HG03460 (cell line): Measurements from ENCODE around the gene DIABLO.
A peak's percentile ranks its signal among the peaks of the same experiment; 100 is the strongest.
"Not testable (repeated sequence)": the region's sequence is repeated elsewhere in the genome, so short reads cannot be mapped to it uniquely, and the experiment has no call there.

ENCODE experiments used
- ATAC-seq: cut with Tn5 transposase; IDR thresholded peaks from one replicate; pipeline ENCODE4 v1.9.1; 2021; ENCODE audit not compliant: unreplicated experiment

DIABLO gene

GRCh38 chr12:122225683-122226365, at the start of gene DIABLO:
DIABLO (minus strand) TSS chr12:122226052; CDS start chr12:122226014, 38 bp downstream.
- ATAC-seq, result peak; percentile 94

DNA sequence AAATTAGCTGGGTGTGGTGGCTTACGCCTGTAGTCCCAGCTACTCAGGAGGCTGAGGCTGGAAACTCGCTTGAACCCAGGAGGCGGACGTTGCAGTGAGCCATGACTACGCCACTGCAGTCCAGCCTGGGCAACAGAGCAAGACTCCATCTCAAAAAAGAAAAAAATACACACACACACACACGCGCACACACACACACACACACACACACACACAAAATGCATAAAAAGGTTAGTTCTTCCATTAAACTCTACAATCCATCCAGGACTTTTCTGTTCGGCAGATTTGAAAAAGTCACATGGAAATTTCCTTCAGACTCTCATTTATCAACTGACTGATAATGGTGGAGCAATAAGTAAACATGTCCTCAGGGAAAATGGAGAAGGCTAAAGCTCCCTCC, 49.6 kb upstream of the DIABLO start:
- no peak for ATAC-seq

- peak; percentile 85 for ATAC-seq
Observed at GRCh38 chr12:122266230-122266901, 40.5 kb upstream of the DIABLO start, which contains the start of gene VPS33A. VPS33A (minus strand) TSS chr12:122266494; CDS start chr12:122266408, 86 bp downstream.

GRCh38 chr12:122265886-122266229, 40.0 kb upstream of the DIABLO start:
- peak; percentile 29 for ATAC-seq

DNA sequence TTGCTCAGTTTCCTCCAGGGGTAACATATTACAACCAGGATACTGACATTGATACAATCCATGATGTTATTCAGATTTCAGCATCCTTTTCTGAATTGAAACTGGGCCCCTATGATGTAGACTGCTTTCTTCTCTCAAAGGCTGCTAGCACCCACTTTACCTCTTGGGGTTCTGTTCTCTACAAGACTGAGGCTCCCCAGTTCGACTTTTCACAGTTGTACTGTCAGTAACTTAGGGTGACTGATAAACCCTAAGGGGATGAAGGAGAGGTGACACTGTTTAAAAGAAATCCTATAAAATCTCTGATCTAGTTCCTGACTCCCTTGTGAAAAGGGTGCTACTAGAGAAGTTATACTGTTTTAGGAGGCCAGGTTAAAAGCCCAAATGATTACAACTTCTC, 39.6 kb upstream of the DIABLO start:
- no peak for ATAC-seq

DNA sequence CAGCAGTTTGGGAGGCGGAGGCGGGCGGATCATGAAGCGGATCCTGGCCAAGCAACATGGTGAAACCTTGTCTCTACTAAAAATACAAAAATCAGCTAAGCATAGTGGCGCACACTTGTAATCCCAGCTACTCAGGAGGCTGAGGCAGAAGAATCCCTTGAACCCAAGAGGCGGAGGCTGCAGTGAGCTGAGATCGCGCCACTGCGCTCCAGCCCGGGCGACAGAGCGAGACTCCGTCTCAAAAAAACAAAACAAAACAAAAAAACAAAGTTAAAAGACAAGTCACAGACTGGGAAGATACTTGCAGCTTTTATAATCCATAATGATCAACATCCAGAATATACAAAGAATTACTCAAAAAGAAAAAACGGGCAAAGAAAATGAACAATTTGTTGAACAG, 34.9 kb upstream of the DIABLO start:
- not testable (repeated sequence) for ATAC-seq

DNA sequence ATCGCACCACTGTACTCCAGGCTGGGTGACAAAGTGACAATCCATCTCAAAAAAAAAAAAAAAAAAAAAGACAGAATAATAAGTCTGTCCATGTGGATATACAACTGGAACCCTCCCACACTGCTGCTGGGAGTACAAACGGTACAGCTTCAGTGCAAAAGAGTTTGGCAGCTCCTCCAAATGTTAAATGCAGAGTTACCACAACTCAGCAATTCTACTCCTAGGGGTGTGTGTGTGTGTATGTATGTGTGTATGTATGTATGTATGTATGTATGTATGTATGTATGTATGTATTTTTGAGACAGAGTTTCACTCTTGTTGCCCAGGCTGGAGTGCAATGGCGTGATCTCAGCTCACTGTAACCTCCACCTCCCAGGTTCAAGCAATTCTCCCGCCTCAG, 33.1 kb upstream of the DIABLO start:
- not testable (repeated sequence) for ATAC-seq

DNA sequence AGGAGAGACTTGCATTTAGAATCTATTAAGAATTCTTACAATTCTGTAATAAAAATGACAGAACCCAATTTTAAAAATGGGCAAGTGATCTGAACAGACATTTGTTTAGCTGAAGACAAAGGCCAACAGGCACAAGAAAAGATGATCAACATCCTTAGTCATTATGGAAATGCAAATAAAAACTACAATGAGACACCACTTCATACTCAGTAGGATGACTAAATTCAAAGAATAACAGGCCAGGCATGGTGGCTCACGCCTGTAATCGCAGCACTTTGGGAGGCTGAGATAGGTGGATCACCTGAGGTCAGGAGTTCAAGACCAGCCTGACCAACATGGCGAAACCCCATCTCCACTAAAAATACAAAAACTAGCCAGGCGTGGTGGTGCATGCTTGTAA, 32.6 kb upstream of the DIABLO start:
- not testable (repeated sequence) for ATAC-seq

DNA sequence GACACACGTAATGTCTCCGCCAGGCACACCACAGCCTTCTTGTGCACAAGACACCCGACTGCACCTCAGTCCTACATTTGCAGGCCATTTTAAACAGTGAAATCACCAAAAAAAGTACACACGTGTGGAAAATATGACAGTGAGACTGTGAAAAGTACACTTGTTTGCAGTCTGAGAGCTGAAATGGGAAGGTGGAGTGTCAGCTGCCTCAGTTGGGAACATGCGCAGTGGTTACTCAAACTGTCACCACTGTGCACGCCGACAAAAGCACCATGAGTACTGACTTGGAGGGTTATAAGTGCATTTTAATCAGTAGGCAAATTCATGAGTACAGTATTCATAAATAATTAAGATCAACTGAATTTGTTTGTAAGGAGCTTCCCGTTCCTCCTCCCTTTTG, 24.7 kb upstream of the DIABLO start:
- no peak for ATAC-seq

GRCh38 chr12:122250047-122250446, 24.2 kb upstream of the DIABLO start:
- ATAC-seq, result no peak

- no peak for ATAC-seq
Observed at GRCh38 chr12:122245553-122245952, 19.7 kb upstream of the DIABLO start.

DNA sequence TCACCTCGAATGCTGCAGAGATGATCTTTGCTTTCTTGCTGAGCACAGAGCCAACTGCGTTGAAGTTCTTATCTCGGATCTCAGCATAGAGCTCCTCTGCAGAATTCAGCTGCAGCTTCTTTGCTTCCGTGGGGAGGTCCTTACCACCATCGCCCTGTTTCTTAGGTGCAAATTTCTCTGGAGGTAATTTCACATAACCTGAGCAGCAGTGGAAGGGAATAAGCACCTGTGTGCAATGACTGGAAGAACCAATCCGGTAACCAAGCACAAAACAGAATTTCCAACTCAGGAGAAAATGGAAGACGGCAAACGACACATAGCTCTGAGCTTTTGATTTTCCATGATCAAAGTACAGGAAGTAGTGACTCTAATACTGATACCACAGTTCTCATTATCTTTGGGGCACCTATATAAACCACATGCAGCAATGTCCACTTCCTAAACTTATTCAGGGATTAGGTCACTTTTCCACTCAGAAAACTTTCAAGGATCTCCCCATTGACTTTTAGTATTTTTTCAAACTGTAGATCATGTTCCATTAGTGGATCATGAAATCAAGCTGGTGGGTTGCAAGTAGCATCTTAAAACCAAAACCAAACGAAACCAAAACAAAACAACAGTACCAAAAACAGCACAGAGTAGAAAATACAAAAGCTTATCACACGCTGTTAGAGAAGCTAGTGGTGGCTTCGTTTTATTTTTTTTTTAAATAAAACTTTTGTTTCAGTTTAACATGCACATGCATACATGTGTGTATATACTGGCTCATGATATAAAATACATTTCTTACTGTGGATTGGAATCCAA, 18.9 kb upstream of the DIABLO start:
- no peak for ATAC-seq

- ATAC-seq, result no peak
Observed at GRCh38 chr12:122243965-122244364, 18.1 kb upstream of the DIABLO start.

- no peak for ATAC-seq
Observed at GRCh38 chr12:122238861-122239260, 13.0 kb upstream of the DIABLO start.

- ATAC-seq, result no peak
Observed at GRCh38 chr12:122235741-122236140, 9.9 kb upstream of the DIABLO start.

DNA sequence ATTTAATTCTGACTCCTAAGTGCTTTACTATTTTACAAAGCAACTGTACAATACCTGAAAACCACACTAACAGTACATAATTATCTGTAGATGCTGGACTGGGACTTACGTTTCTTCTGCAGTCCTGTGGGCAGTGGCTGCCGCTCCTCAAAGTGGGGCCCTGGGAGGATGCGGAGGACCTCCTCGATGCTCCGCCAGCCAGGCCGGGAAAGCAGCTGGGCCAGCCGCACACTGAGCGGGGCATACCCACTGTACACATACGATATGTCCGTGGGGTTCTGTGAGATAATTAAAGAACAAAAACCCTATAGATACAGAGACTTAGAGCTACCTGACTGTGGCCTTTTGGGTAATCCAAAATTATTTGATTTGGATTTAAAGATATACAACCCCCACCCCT, 6.8 kb upstream of the DIABLO start:
- no peak for ATAC-seq

DNA sequence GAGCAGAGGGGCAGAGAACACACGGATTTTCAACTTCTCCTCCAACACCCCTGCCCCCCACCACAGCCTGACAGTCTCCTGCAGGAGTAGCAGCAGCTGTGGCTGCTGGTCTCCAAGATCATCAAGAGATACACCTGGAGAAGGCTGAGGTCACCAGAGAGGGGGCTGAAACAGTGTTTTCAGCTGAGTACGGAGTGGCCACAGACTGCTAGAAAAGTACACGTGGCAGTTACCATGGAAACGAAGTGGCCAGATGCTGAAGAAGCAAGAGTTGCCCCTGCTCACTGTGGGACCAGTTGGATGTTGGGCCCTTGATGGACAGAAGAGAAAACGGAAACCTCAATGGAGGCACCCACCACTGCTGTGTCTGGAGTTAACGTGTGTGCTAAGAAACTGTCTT, 4.9 kb upstream of the DIABLO start:
- no peak for ATAC-seq

- ATAC-seq, result no peak
Observed at GRCh38 chr12:122228092-122228491, 2.2 kb upstream of the DIABLO start.

DNA sequence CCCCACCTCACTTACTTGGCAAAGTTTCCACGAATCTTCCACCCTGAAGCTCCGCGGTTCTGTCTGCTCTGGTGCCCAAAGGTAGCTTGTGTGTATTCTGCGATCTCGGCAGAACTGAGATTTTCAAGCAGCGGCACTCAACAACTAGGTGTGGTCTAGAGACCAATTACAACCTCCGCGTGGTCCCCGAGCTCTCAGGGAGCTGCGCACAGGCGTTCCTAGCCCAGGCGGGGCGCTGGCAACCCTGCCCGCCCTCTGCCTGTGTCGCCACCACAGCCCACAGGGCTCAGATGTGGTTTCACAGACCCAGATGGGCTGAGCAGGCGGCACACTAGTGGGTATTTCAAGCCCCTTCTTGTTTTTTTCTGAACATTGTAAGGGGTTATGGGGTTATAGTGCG, 1.5 kb upstream of the DIABLO start:
- ATAC-seq, result no peak

DNA sequence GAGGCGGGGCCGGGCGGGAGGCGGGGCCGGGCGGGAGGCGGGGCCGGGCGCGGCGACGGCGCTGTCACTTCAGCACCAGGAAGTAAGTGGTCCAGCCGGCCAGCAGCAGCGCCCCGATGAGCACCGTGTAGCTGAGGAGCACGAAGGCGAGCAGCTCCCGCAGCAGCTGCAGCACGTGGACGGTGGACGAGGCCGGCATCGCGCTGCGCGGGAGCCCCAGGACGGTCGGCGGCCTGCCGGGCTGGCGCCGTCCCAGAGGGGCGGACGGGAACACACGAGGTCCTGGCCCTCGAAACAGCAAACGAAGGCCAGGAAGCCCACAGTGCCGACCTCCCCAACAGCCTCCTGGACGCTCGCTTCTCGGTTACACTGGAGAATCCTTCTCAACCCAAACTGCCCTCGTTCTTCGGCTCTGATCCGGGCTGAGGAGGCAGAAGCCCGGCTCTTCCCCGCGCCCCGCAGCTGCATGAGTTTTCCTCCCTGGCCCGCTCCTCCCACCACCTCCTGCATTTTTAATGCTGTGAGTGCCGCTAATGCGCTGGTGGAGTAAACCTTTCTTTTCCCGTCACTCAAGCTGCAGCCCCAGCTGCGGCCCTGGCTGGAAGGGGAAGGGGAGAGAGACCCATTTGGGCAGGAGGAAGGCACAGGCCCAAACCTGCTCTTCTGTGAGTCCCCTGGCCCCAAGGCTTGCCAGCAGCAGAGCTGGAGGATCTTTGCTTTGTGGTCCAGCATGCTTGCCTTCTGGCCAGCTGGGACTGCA, 694 bp upstream of the DIABLO start:
- ATAC-seq, result no peak

- ATAC-seq, result no peak
Observed at GRCh38 chr12:122216445-122216844, 9.4 kb downstream of the DIABLO start.
